Mesendoderm (in vitro differentiated cells): ENCODE results near the gene KANSL1.
A peak's percentile ranks its signal among the peaks of the same experiment; 100 is the strongest.

Experiments used
- DNase-seq: peaks from one replicate; pipeline ENCODE4 v3.0.0; 2013
- H2AK5ac ChIP-seq: 2 replicates; pipeline ENCODE4 v1.6.1; 2013; ENCODE audit warnings: low read length, inconsistent platforms
- H2BK120ac ChIP-seq: 2 replicates; pipeline ENCODE4 v1.6.1; 2013; ENCODE audit warnings: low read depth, mild to moderate bottlenecking, low read length, moderate library complexity, mixed read lengths
- H2BK15ac ChIP-seq: replicated peaks from 2 replicates; pipeline ENCODE4 v1.6.1; 2013; ENCODE audit warnings: low read depth, mild to moderate bottlenecking, moderate library complexity
- H2BK5ac ChIP-seq: 2 replicates; pipeline ENCODE4 v1.6.1; 2013; ENCODE audit warnings: low read length, inconsistent platforms
- H3K18ac ChIP-seq: 2 replicates; pipeline ENCODE4 v1.6.1; 2013; ENCODE audit warnings: mild to moderate bottlenecking, low read length, mixed read lengths
- H3K23ac ChIP-seq: one replicate; pipeline ENCODE4 v1.6.1; 2013; ENCODE audit warnings: low read length
- H3K27ac ChIP-seq: 2 replicates; pipeline ENCODE4 v1.5.1; 2013; ENCODE audit warnings: low read depth, mild to moderate bottlenecking, inconsistent platforms, low read length, moderate library complexity
- H3K27me3 ChIP-seq: 2 replicates; pipeline ENCODE4 v1.6.1; 2013; ENCODE audit warnings: low read length, control low read depth, mild to moderate bottlenecking, inconsistent platforms; ENCODE audit not compliant: insufficient read depth, poor library complexity
- H3K36me3 ChIP-seq: 2 replicates; pipeline ENCODE4 v1.6.1; 2013; ENCODE audit warnings: low read length, inconsistent platforms; ENCODE audit not compliant: control insufficient read depth, insufficient read depth
- H3K4ac ChIP-seq: one replicate; pipeline ENCODE4 v1.6.1; 2013; ENCODE audit warnings: low read depth, mild to moderate bottlenecking, low read length, moderate library complexity
- H3K4me1 ChIP-seq: 2 replicates; pipeline ENCODE4 v1.6.1; 2013; ENCODE audit warnings: low read depth, low read length, inconsistent platforms; ENCODE audit not compliant: control insufficient read depth
- H3K4me2 ChIP-seq: 2 replicates; pipeline ENCODE4 v1.6.1; 2013; ENCODE audit warnings: low read length
- H3K4me3 ChIP-seq: 2 replicates; pipeline ENCODE4 v1.5.1; 2013; ENCODE audit warnings: mild to moderate bottlenecking, low read length
- H3K56ac ChIP-seq: one replicate; pipeline ENCODE4 v1.6.1; 2013; ENCODE audit warnings: low read length
- H3K79me1 ChIP-seq: 2 replicates; pipeline ENCODE4 v1.6.1; 2013; ENCODE audit warnings: low read length, inconsistent platforms
- H3K79me2 ChIP-seq: 2 replicates; pipeline ENCODE4 v1.6.1; 2013; ENCODE audit warnings: mild to moderate bottlenecking, low read length; ENCODE audit not compliant: control insufficient read depth, insufficient read depth
- H3K9ac ChIP-seq: 2 replicates; pipeline ENCODE4 v1.6.1; 2013; ENCODE audit warnings: low read length, inconsistent platforms
- H4K5ac ChIP-seq: one replicate; pipeline ENCODE4 v1.6.1; 2013; ENCODE audit warnings: low read length
- H4K8ac ChIP-seq: one replicate; pipeline ENCODE4 v1.6.1; 2013; ENCODE audit warnings: low read depth, mild to moderate bottlenecking, control low read depth, low read length, moderate library complexity
- WGBS: extraction: QIAGEN DNeasy Blood & Tissue Kit; methylation state at CpG from one replicate; pipeline ENCODE4 v1.1.7; 2013; ENCODE audit warnings: low lambda C conversion rate, missing lambda C conversion rate; ENCODE audit not compliant: insufficient coverage; ENCODE audit errors: extremely low coverage; 5-methylcytosine and 5-hydroxymethylcytosine counted together

The KANSL1 gene

GRCh38 chr17:46195217-46195855, 2.1 kb upstream of the KANSL1 start:
- Histone ChIP-seq H2BK5ac (no peak overlapping the region), H3K36me3 (no peaks in the 10 kb centered on the region), H3K4me2 (no peak overlapping the region), H3K79me1 (peaks cover 25% of the 10 kb centered on the region), H3K4me1 (peaks cover 7% of the 10 kb centered on the region), H3K79me2 (peaks cover 52% of the 10 kb centered on the region), H4K5ac (no peak overlapping the region), H3K27me3 (peaks cover 2% of the 10 kb centered on the region), H4K8ac (no peak overlapping the region), H3K23ac (no peak overlapping the region), H2BK15ac (no peak overlapping the region), H3K4ac (no peak overlapping the region), H3K4me3 (no peak overlapping the region), H3K56ac (no peak overlapping the region), H3K27ac (no peak overlapping the region), H3K18ac (no peak overlapping the region), H2AK5ac (no peak overlapping the region), H3K9ac (no peak overlapping the region), H2BK120ac (no peak overlapping the region)
- DNase-seq: no peak
- WGBS: no CpG with 5 or more reads among the region's 5 CpGs

GRCh38 chr17:46194393-46195216, 1.4 kb upstream of the KANSL1 start:
- peak; percentile 63 for DNase-seq
- WGBS: no CpG with 5 or more reads among the region's 9 CpGs
- peaks cover 56% of the 10 kb centered on the region for H3K79me2 ChIP-seq

GRCh38 chr17:46193626-46194392, 580 bp upstream of the KANSL1 start:
- Histone ChIP-seq H4K5ac (no peak overlapping the region), H2BK5ac (peak overlapping the region; percentile 94), H3K4me2 (peak overlapping the region; percentile 98), H3K18ac (peak overlapping the region; percentile 19), H3K36me3 (no peaks in the 10 kb centered on the region), H2AK5ac (peak overlapping the region; percentile 44), H3K23ac (peak overlapping the region; percentile 100), H3K4me3 (peak overlapping the region; percentile 79), H3K27me3 (peaks cover 2% of the 10 kb centered on the region), H3K56ac (peak overlapping the region; percentile 100), H3K4me1 (peaks cover 16% of the 10 kb centered on the region), H2BK120ac (no peak overlapping the region), H3K4ac (peak overlapping the region; percentile 46), H4K8ac (no peak overlapping the region), H3K9ac (peak overlapping the region; percentile 98), H3K27ac (peak overlapping the region; percentile 53), H2BK15ac (no peak overlapping the region), H3K79me2 (peaks cover 63% of the 10 kb centered on the region), H3K79me1 (peaks cover 21% of the 10 kb centered on the region)
- peak; percentile 99 for DNase-seq
- no CpG with 5 or more reads among the region's 60 CpGs for WGBS

More at GRCh38 chr17:46194393-46195216, 1.4 kb upstream of the KANSL1 start:
- Histone ChIP-seq H4K5ac (no peak overlapping the region), H3K56ac (peak overlapping the region; percentile 68), H2BK5ac (no peak overlapping the region), H3K79me1 (peaks cover 22% of the 10 kb centered on the region), H3K36me3 (no peaks in the 10 kb centered on the region), H3K27ac (no peak overlapping the region), H3K23ac (no peak overlapping the region), H4K8ac (no peak overlapping the region), H3K4me3 (peak overlapping the region; percentile 19), H3K4me2 (peak overlapping the region; percentile 92), H2BK15ac (no peak overlapping the region), H3K4ac (no peak overlapping the region), H2BK120ac (no peak overlapping the region), H3K18ac (no peak overlapping the region), H3K9ac (peak overlapping the region; percentile 61), H2AK5ac (no peak overlapping the region), H3K4me1 (peaks cover 13% of the 10 kb centered on the region), H3K27me3 (peaks cover 2% of the 10 kb centered on the region)

- WGBS: no CpG with 5 or more reads among the region's 60 CpGs
These were observed 634 bp downstream of the KANSL1 start for GRCh38 chr17:46192439-46193150.

GRCh38 chr17:46192189-46192438, 1.1 kb downstream of the KANSL1 start:
- peak overlapping the region; percentile 20 for H2BK5ac ChIP-seq
- H4K8ac ChIP-seq: no peak overlapping the region
- peaks cover 20% of the 10 kb centered on the region for H3K4me1 ChIP-seq
- peaks cover 2% of the 10 kb centered on the region for H3K27me3 ChIP-seq
- no peak overlapping the region for H2AK5ac ChIP-seq
- H3K18ac ChIP-seq: peak overlapping the region; percentile 99
- H3K79me1 ChIP-seq: peaks cover 13% of the 10 kb centered on the region
- DNase-seq: no peak
- peak overlapping the region; percentile 77 for H3K4me3 ChIP-seq
- no peak overlapping the region for H4K5ac ChIP-seq
- H3K4me2 ChIP-seq: peak overlapping the region; percentile 35
- peak overlapping the region; percentile 100 for H3K4ac ChIP-seq
- H3K56ac ChIP-seq: peak overlapping the region; percentile 89
- peak overlapping the region; percentile 7 for H3K23ac ChIP-seq
- H2BK120ac ChIP-seq: peak overlapping the region; percentile 75
- peak overlapping the region; percentile 100 for H3K27ac ChIP-seq
- peaks cover 69% of the 10 kb centered on the region for H3K79me2 ChIP-seq
- peak overlapping the region; percentile 91 for H3K9ac ChIP-seq
- WGBS: no CpG with 5 or more reads among the region's 7 CpGs
- H3K36me3 ChIP-seq: no peaks in the 10 kb centered on the region
- H2BK15ac ChIP-seq: no peak overlapping the region

More at GRCh38 chr17:46192439-46193150, 634 bp downstream of the KANSL1 start:
- peaks cover 19% of the 10 kb centered on the region for H3K4me1 ChIP-seq
- H3K79me1 ChIP-seq: peaks cover 15% of the 10 kb centered on the region
- H3K79me2 ChIP-seq: peaks cover 68% of the 10 kb centered on the region
- H4K8ac ChIP-seq: peak overlapping the region; percentile 99
- peak; percentile 92 for DNase-seq
- H2AK5ac ChIP-seq: no peak overlapping the region
- H3K27me3 ChIP-seq: peaks cover 2% of the 10 kb centered on the region
- H3K4me3 ChIP-seq: peak overlapping the region; percentile 77
- H3K27ac ChIP-seq: peak overlapping the region; percentile 100
- H4K5ac ChIP-seq: no peak overlapping the region
- no peaks in the 10 kb centered on the region for H3K36me3 ChIP-seq
- peak overlapping the region; percentile 100 for H3K4ac ChIP-seq
- H2BK5ac ChIP-seq: peak overlapping the region; percentile 20
- H3K18ac ChIP-seq: peak overlapping the region; percentile 99
- peak overlapping the region; percentile 7 for H3K23ac ChIP-seq
- peak overlapping the region; percentile 34 for H3K4me2 ChIP-seq
- H2BK15ac ChIP-seq: no peak overlapping the region
- H3K9ac ChIP-seq: peak overlapping the region; percentile 91
- peak overlapping the region; percentile 89 for H3K56ac ChIP-seq
- H2BK120ac ChIP-seq: peak overlapping the region; percentile 88
